ENCODE data around the gene SYNM.

- TF ChIP-seq CTCF (IDR thresholded peaks at IDR 0.05; ENCODE audit: low read length) = no peak
- no peak for TF ChIP-seq EZH2 (optimal IDR thresholded peaks at IDR 0.05; ENCODE audit: low read depth, low read length)
Measured at GRCh38 chr15:99130765-99131440, 26.0 kb downstream of the SYNM start.
